ENCODE data around the gene ATP1B1. TPM values are rescaled to one million over a fixed set of nuclear protein-coding genes. Genes with fewer than 3 reads are reported as not detected.

ATP1B1 gene
- total and polyA plus RNA-seq, 8 donors: 93.4 to 213 (median 166) TPM

DNA sequence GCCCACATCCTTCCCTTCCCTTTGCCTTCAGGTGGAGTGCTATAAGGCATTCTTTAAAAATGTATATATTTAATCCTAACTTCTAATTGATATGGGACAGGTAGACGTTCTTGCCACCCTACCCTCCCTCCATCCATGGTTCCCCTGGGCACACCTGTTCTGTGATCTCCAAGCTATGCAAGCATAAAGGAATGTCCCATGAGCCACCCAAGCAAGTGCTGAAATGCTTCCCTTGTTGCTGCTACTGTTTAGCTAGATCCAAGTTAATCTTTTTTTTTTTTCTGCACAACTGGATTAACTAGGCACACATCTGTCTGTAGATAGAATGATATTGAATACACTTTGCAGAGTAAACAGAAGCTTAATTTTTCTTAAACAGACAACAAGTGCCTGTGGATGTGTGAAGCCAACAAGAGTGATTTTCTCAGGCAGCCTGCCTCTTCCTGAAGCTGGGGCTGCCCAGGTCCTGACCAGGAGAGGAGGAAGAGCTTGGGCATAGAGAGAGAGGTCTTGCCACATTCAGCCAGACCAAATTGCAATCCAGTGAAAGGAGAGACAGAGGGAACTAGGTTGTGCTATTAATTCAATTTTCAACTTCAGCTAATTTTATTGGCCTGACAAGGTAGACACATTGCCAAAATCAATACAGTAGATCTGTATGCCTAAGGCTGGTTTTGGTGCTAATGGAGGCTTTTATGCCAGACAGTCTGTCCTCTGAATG, 28.2 kb upstream of the ATP1B1 start:
- Histone ChIP-seq H3K27me3 (no peaks in the 10 kb centered on the region), H3K9me3 (no peaks in the 10 kb centered on the region), H3K36me3 (no peaks in the 10 kb centered on the region), H3K4me3 (no peak overlapping the region), H3K27ac (peak overlapping the region in 2 of 4 donors; percentile 4 to 6), H3K4me1 (peaks cover 4 to 13% (median 10%) of the 10 kb centered on the region in 3 donors)
- DNase-seq (no peak), FAIRE-seq (no peak), ATAC-seq (peak; percentile 50 to 86 (median 74))
- TF ChIP-seq, protein P1, sequence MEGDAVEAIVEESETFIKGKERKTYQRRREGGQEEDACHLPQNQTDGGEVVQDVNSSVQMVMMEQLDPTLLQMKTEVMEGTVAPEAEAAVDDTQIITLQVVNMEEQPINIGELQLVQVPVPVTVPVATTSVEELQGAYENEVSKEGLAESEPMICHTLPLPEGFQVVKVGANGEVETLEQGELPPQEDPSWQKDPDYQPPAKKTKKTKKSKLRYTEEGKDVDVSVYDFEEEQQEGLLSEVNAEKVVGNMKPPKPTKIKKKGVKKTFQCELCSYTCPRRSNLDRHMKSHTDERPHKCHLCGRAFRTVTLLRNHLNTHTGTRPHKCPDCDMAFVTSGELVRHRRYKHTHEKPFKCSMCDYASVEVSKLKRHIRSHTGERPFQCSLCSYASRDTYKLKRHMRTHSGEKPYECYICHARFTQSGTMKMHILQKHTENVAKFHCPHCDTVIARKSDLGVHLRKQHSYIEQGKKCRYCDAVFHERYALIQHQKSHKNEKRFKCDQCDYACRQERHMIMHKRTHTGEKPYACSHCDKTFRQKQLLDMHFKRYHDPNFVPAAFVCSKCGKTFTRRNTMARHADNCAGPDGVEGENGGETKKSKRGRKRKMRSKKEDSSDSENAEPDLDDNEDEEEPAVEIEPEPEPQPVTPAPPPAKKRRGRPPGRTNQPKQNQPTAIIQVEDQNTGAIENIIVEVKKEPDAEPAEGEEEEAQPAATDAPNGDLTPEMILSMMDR (IDR thresholded peaks at IDR 0.05): no peak
- WGBS, 2 donors: 67 to 68% methylated on average over 1 of the region's 1 CpG
- intact Hi-C loops (cut with DNase I): no loop called here

DNA sequence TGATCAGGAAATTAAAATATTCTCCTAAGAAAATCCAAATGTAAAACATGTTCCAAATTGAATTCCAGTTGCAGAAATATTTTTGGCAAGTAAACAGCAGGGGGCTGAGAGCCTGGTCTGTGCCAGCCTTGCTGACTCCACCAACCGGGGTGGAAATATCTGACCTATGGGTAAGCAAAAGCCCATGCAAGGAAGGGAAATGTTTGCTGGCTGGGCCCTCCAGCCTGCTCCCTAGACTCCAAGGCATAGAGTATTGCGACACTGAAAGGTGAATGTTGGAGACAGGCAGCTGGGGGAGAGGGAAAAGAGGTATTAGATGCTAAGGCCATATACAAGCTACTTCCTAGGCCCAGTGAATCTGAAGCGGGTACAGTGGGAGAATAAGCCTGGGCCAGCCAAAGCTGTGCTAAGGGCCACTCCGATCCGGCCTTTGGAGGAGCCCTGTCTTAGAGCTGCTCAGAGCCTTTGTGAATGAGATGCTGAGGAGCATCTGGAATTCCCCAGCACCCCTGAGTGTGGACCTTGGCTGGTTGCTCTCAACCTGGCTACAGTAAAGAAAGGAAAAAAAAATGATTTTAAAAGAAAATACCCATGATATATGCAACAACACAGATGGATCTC, 24.9 kb upstream of the ATP1B1 start:
- peaks cover 4 to 14% (median 13%) of the 10 kb centered on the region in 3 donors for H3K4me1 ChIP-seq
- TF ChIP-seq, protein P1 (IDR thresholded peaks at IDR 0.05): no peak
- intact Hi-C loops (cut with DNase I): no loop called here
- no peak for ATAC-seq
- no peaks in the 10 kb centered on the region for H3K9me3 ChIP-seq
- no peak overlapping the region for H3K27ac ChIP-seq
- no peak overlapping the region for H3K4me3 ChIP-seq
- no peak for DNase-seq
- H3K36me3 ChIP-seq: no peaks in the 10 kb centered on the region
- H3K27me3 ChIP-seq: no peaks in the 10 kb centered on the region
- 87 to 88% methylated on average over 5 of the region's 5 CpGs for WGBS, 2 donors
- FAIRE-seq: no peak

GRCh38 chr1:169085911-169086310, 20.6 kb upstream of the ATP1B1 start:
- Histone ChIP-seq H3K4me3 (no peak overlapping the region), H3K36me3 (no peaks in the 10 kb centered on the region), H3K27me3 (no peaks in the 10 kb centered on the region), H3K4me1 (peaks cover 9 to 18% (median 9%) of the 10 kb centered on the region in 3 donors), H3K27ac (no peak overlapping the region), H3K9me3 (no peaks in the 10 kb centered on the region)
- WGBS, 2 donors: 37 to 40% methylated on average over 2 of the region's 2 CpGs
- no peak for FAIRE-seq
- intact Hi-C loops (cut with DNase I): no loop called here
- TF ChIP-seq, protein P1 (IDR thresholded peaks at IDR 0.05): no peak
- DNase-seq: no peak
- no peak for ATAC-seq

DNA sequence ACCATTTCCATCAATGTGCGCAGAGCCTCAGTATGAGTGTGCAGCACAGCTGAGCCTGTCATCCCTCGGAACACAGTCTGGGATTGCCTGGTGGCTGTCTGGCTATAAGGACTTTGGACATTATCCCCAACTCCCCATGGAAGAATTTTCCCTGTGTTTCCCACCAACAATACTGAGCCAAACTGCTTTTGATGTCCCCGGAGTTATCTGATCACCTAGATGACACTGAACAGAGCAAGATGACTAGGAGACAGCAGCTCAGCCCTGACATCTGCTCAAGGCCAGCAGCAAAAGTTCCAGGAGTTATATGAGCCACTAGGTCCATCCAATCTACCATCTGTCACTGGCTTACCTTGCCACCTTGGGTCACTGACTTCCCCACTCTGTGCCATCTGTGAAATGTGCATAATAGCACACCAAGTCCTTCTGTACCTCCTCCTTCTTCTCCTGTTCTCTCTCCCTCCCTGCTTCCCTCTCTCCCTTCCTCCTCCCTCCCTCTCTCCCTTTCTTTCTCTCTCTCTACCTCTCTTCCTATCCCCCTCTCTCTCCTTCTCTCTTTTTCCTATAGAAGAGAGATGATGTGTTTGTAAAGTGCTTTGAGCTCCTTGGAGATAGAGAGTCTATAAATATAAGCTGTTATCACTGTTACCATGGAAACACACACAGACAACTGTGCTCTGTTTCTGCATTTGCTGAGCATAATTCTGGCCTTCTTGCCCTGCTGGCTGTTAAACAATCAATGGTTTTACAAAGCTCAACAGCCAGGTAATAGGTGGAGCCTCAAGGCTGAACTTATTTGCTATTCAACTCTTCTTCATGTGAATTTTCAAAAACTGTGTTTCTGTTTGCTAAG, 19.7 kb upstream of the ATP1B1 start:
- WGBS, 2 donors: 73 to 77% methylated on average over 3 of the region's 3 CpGs
- Histone ChIP-seq H3K36me3 (no peaks in the 10 kb centered on the region), H3K27ac (peak overlapping the region in 3 of 4 donors; percentile 6 to 30 (median 29)), H3K9me3 (no peaks in the 10 kb centered on the region), H3K27me3 (no peaks in the 10 kb centered on the region), H3K4me3 (no peak overlapping the region), H3K4me1 (peaks cover 9 to 18% (median 9%) of the 10 kb centered on the region in 3 donors)
- DNase-seq (peak in 1 of 6 donors; percentile 56), ATAC-seq (peak; percentile 90 to 96 (median 92)), FAIRE-seq (no peak)
- intact Hi-C loops (cut with DNase I): no loop called here
- TF ChIP-seq, protein P1 (IDR thresholded peaks at IDR 0.05): no peak

All from pancreas (tissue), 10 donors.